Activated T-helper 1 cell treated with anti-CD3 and anti-CD28 coated beads, Interleukin-12 subunit alpha, Interleukin-12 subunit beta, Interleukin-2, Interleukin-4 antibody, amounts not matched to agents 30 ng/mL and 10 ng/mL and 1 ng/mL, durations not matched to agents 14 hours and 24 hours and 36 hours (primary cell): ENCODE measurements around the gene SERHL2. TPM values are rescaled to one million over a fixed set of nuclear protein-coding genes. Genes with fewer than 3 reads are reported as not detected.
"Not testable (repeated sequence)": the region's sequence is repeated elsewhere in the genome, so short reads cannot be mapped to it uniquely, and the experiment has no call there.

Source experiments
- DNase-seq: peaks from one replicate; pipeline ENCODE4 v3.0.0; 2021; ENCODE audit warnings: low spot score
- H3K27ac Mint-ChIP-seq: one replicate; pipeline ENCODE4 v1.8.0; 2021; ENCODE audit warnings: mild to moderate bottlenecking, mixed read lengths
- H3K27me3 Mint-ChIP-seq: one replicate; pipeline ENCODE4 v1.8.0; 2022; ENCODE audit warnings: mild to moderate bottlenecking, moderate library complexity, mixed read lengths; ENCODE audit not compliant: insufficient read depth
- H3K36me3 Mint-ChIP-seq: one replicate; pipeline ENCODE4 v1.8.0; 2021; ENCODE audit warnings: low read depth, mixed read lengths
- H3K4me1 Mint-ChIP-seq: one replicate; pipeline ENCODE4 v1.8.0; 2021; ENCODE audit warnings: low read depth, mixed read lengths
- H3K4me3 Mint-ChIP-seq: one replicate; pipeline ENCODE4 v1.8.0; 2021; ENCODE audit warnings: mild to moderate bottlenecking, moderate library complexity, mixed read lengths
- H3K9me3 Mint-ChIP-seq: one replicate; pipeline ENCODE4 v1.8.0; 2021; ENCODE audit warnings: mixed read lengths
- intact Hi-C: fragments of 100-400 bp; cut with micrococcal nuclease; formaldehyde crosslinking; loops from one replicate; pipeline ENCODE4 v1.15.1; 2024
- total RNA-seq: library from RNA; stranded (reverse); gene quantifications from 2 replicates; pipeline ENCODE4 v1.2.3, GENCODE V29; 2022

Gene SERHL2
- total RNA-seq, 1 donor from 2014 or later, result 2.1 TPM

- Mint-ChIP-seq H3K4me1 (peaks cover 18% of the 10 kb centered on the region), H3K9me3 (no peaks in the 10 kb centered on the region), H3K36me3 (peaks cover 36% of the 10 kb centered on the region), H3K4me3 (no peak overlapping the region), H3K27me3 (no peaks in the 10 kb centered on the region), H3K27ac (no peak overlapping the region)
- intact Hi-C loops, result no loop called here
- no peak for DNase-seq
Observed at GRCh38 chr22:42584364-42584940, 30.7 kb downstream of the SERHL2 start.

GRCh38 chr22:42585096-42585495, 31.3 kb downstream of the SERHL2 start:
- Mint-ChIP-seq H3K9me3 (no peaks in the 10 kb centered on the region), H3K4me1 (peaks cover 18% of the 10 kb centered on the region), H3K36me3 (peaks cover 37% of the 10 kb centered on the region), H3K27ac (no peak overlapping the region), H3K27me3 (no peaks in the 10 kb centered on the region), H3K4me3 (no peak overlapping the region)
- DNase-seq, result no peak
- intact Hi-C loops, result no loop called here

GRCh38 chr22:42586381-42586780, 32.6 kb downstream of the SERHL2 start:
- H3K27me3 Mint-ChIP-seq, result no peaks in the 10 kb centered on the region
- H3K36me3 Mint-ChIP-seq, result peaks cover 31% of the 10 kb centered on the region
- intact Hi-C loops, result no loop called here
- H3K9me3 Mint-ChIP-seq, result no peaks in the 10 kb centered on the region
- no peak for DNase-seq
- peaks cover 11% of the 10 kb centered on the region for H3K4me1 Mint-ChIP-seq
- H3K27ac Mint-ChIP-seq, result peak overlapping the region; percentile 50
- H3K4me3 Mint-ChIP-seq, result no peak overlapping the region

- H3K27me3 Mint-ChIP-seq, result no peaks in the 10 kb centered on the region
- H3K36me3 Mint-ChIP-seq, result peaks cover 30% of the 10 kb centered on the region
- no peak for DNase-seq
- peaks cover 5% of the 10 kb centered on the region for H3K4me1 Mint-ChIP-seq
- intact Hi-C loops, result no loop called here
- peak overlapping the region; percentile 4 for H3K27ac Mint-ChIP-seq
- no peak overlapping the region for H3K4me3 Mint-ChIP-seq
- H3K9me3 Mint-ChIP-seq, result no peaks in the 10 kb centered on the region
Observed at GRCh38 chr22:42587588-42588175, 33.9 kb downstream of the SERHL2 start.

- no peak overlapping the region for H3K4me3 Mint-ChIP-seq
- DNase-seq, result no peak
- peaks cover 5% of the 10 kb centered on the region for H3K4me1 Mint-ChIP-seq
- H3K27ac Mint-ChIP-seq, result no peak overlapping the region
- H3K36me3 Mint-ChIP-seq, result peaks cover 34% of the 10 kb centered on the region
- intact Hi-C loops, result no loop called here
- no peaks in the 10 kb centered on the region for H3K27me3 Mint-ChIP-seq
- H3K9me3 Mint-ChIP-seq, result no peaks in the 10 kb centered on the region
Observed at GRCh38 chr22:42591987-42592386, 38.2 kb downstream of the SERHL2 start.

GRCh38 chr22:42595434-42595833, 41.7 kb downstream of the SERHL2 start:
- Mint-ChIP-seq H3K9me3 (no peaks in the 10 kb centered on the region), H3K4me3 (no peak overlapping the region), H3K27ac (no peak overlapping the region), H3K27me3 (no peaks in the 10 kb centered on the region), H3K36me3 (peaks cover 41% of the 10 kb centered on the region), H3K4me1 (no peaks in the 10 kb centered on the region)
- intact Hi-C loops, result no loop called here
- no peak for DNase-seq

GRCh38 chr22:42596336-42596735, 42.6 kb downstream of the SERHL2 start:
- peaks cover 41% of the 10 kb centered on the region for H3K36me3 Mint-ChIP-seq
- H3K4me1 Mint-ChIP-seq, result no peaks in the 10 kb centered on the region
- H3K27ac Mint-ChIP-seq, result no peak overlapping the region
- H3K27me3 Mint-ChIP-seq, result no peaks in the 10 kb centered on the region
- H3K4me3 Mint-ChIP-seq, result no peak overlapping the region
- intact Hi-C loops, result no loop called here
- H3K9me3 Mint-ChIP-seq, result no peaks in the 10 kb centered on the region
- no peak for DNase-seq

- Mint-ChIP-seq H3K27ac (no peak overlapping the region), H3K4me1 (peaks cover 3% of the 10 kb centered on the region), H3K9me3 (no peaks in the 10 kb centered on the region), H3K36me3 (peaks cover 45% of the 10 kb centered on the region), H3K4me3 (no peak overlapping the region), H3K27me3 (no peaks in the 10 kb centered on the region)
- DNase-seq, result no peak
- intact Hi-C loops, result no loop called here
Observed at GRCh38 chr22:42596863-42597530, 43.2 kb downstream of the SERHL2 start.

GRCh38 chr22:42601879-42602465, 48.2 kb downstream of the SERHL2 start:
- intact Hi-C loops, result no loop called here
- H3K27ac Mint-ChIP-seq, result no peak overlapping the region
- peaks cover 4% of the 10 kb centered on the region for H3K4me1 Mint-ChIP-seq
- no peaks in the 10 kb centered on the region for H3K27me3 Mint-ChIP-seq
- H3K4me3 Mint-ChIP-seq, result no peak overlapping the region
- peaks cover 42% of the 10 kb centered on the region for H3K36me3 Mint-ChIP-seq
- no peak for DNase-seq
- no peaks in the 10 kb centered on the region for H3K9me3 Mint-ChIP-seq

GRCh38 chr22:42602470-42602869, 48.7 kb downstream of the SERHL2 start:
- Mint-ChIP-seq H3K4me3 (no peak overlapping the region), H3K4me1 (peaks cover 4% of the 10 kb centered on the region), H3K27ac (no peak overlapping the region), H3K9me3 (no peaks in the 10 kb centered on the region), H3K36me3 (peaks cover 37% of the 10 kb centered on the region), H3K27me3 (no peaks in the 10 kb centered on the region)
- intact Hi-C loops, result no loop called here
- no peak for DNase-seq

GRCh38 chr22:42603427-42603826, 49.7 kb downstream of the SERHL2 start:
- no peak overlapping the region for H3K27ac Mint-ChIP-seq
- H3K27me3 Mint-ChIP-seq, result no peaks in the 10 kb centered on the region
- H3K4me1 Mint-ChIP-seq, result peaks cover 4% of the 10 kb centered on the region
- H3K4me3 Mint-ChIP-seq, result no peak overlapping the region
- DNase-seq, result no peak
- peaks cover 37% of the 10 kb centered on the region for H3K36me3 Mint-ChIP-seq
- no peaks in the 10 kb centered on the region for H3K9me3 Mint-ChIP-seq
- intact Hi-C loops, result no loop called here

GRCh38 chr22:42604403-42604802, 50.6 kb downstream of the SERHL2 start:
- H3K27me3 Mint-ChIP-seq, result no peaks in the 10 kb centered on the region
- H3K27ac Mint-ChIP-seq, result no peak overlapping the region
- intact Hi-C loops, result no loop called here
- no peak overlapping the region for H3K4me3 Mint-ChIP-seq
- H3K36me3 Mint-ChIP-seq, result peaks cover 31% of the 10 kb centered on the region
- DNase-seq, result no peak
- peaks cover 8% of the 10 kb centered on the region for H3K4me1 Mint-ChIP-seq
- H3K9me3 Mint-ChIP-seq, result no peaks in the 10 kb centered on the region

GRCh38 chr22:42607641-42608040, 53.9 kb downstream of the SERHL2 start:
- not testable (repeated sequence) for H3K4me3 Mint-ChIP-seq

More at GRCh38 chr22:42607641-42608040, 53.9 kb downstream of the SERHL2 start:
- DNase-seq, H3K27ac Mint-ChIP-seq, H3K9me3 Mint-ChIP-seq, H3K27me3 Mint-ChIP-seq, intact Hi-C loops: not testable (repeated sequence)
- Mint-ChIP-seq H3K4me1 (peaks cover 19% of the 10 kb centered on the region), H3K36me3 (peaks cover 28% of the 10 kb centered on the region)
